Ramos (cell line): ENCODE results near the gene HEY2.
"Not testable (repeated sequence)": the region's sequence is repeated elsewhere in the genome, so short reads cannot be mapped to it uniquely, and the experiment has no call there.

Experiments used
- in situ Hi-C: fragments of 300-500 bp; cut with MboI; formaldehyde crosslinking; loops from one replicate; pipeline ENCODE4 v1.14.3; 2022; ENCODE audit warnings: low sequenced_read_pairs; ENCODE audit not compliant: unreplicated experiment

The HEY2 gene

GRCh38 chr6:125749173-125749864 is at the start of gene HEY2:
HEY2 (plus strand) TSS chr6:125749632; CDS start chr6:125749777, 145 bp downstream.
- in situ Hi-C loops, result no loop called here

GRCh38 chr6:125700581-125701353 is 48.7 kb upstream of the HEY2 start:
- in situ Hi-C loops, result no loop called here

DNA sequence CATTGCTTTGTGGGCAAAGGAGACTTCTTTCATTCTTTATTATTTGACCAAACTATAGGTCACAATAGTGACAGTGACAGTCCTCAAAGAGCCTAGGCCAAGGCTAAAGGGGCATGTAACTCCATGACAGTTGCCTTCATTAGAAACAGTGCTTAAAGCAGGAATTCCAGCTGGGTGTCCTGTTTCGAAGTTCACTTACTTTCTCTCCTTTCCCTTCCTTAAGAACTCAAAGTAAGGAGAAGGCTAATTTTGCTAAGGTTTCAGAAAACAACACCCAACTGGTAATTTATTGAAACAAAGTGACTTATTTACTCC is 48.1 kb upstream of the HEY2 start:
- in situ Hi-C loops, result no loop called here

- in situ Hi-C loops, result not testable (repeated sequence)
Observed at GRCh38 chr6:125703882-125704281, 45.5 kb upstream of the HEY2 start.

GRCh38 chr6:125707615-125708243 is 41.7 kb upstream of the HEY2 start:
- in situ Hi-C loops, result no loop called here

DNA sequence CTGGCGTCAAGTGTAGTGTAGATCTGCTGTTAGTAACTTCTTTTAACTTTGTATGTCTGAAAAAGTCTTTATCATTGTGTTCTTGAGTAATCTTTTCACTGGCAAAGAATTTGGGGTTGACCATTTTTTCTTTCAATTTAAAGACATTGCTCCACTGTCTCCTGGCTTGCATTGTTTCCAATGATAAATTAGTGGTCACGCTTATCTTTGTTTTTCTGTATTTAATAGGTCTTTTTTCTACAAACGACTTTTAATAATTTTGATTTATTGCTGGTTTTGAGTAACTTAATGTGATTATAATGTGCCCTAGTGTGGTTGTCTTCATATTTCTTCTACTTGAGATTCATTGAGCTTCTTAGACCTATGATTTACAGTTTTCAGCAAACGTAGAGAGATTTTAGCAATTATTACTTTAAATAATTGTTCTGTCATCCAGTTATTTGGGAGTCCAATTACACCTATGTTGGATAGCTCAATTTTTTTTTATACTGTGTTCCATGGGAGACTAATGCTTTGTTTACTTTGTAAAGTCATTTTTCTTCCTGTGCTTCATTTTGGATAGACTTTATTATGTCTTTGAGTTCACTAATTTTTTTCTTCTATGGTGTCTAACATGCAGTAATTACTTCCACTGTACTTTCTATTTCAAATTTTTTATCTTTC is 38.3 kb upstream of the HEY2 start:
- in situ Hi-C loops, result no loop called here

DNA sequence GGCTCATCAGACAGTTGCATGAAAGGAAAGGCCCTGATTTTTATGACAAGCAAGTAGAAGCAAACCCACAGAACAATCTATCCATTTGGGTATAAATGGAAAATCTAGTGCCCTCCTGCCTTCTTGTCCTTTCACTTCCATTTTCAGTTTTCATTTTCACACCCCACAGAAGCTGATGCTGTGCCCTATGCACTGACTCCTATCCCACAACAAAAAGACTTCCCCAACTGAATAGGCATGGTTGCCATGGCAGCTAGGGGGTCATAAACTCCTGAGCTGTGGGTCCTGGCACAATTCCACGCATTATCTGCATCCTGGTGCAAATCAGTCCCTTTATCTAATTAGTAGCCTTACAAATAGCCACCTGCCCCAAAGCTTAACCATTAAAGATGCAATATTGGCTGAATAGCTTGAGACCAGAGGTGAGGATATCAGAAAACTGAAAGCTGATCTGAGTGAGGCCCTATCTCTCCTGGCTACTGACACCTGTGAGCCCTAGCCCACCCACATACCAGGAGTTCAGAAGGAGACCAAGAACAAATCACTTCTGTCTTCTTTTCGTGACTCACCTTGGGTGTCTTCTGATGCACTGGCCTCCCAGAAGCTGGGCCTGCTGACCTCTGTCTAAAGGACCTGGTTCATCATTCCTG is 34.9 kb upstream of the HEY2 start:
- in situ Hi-C loops, result no loop called here

DNA sequence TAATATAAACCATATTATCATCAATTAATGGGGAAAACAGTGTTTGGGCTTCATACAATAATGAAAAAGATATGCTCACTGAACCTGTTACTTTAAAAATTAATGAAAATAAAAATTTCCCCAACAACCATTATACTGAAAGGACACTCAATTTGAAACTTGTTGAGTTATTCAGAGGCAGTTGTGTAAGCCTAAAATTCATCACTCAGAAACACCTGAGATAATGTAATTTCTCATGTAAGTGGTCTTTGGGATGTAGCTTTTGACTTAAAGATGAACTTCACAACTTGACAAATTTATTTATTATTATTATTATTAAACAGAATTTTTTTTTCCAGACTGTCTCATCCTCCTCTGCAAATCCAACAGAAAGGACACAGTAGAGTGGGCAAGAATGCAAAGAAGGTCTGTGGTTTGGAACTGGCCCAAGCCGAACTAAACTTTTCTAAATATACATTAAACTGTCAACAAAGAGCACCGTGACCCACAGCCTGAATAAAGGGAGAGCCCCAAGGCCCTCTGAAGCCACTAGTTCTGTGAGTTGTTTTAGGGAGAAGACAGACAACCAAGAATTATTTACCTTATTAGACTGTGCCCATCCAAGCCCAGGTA is 32.2 kb upstream of the HEY2 start:
- in situ Hi-C loops, result no loop called here

- in situ Hi-C loops, result no loop called here
Observed at GRCh38 chr6:125718109-125718508, 31.3 kb upstream of the HEY2 start.

GRCh38 chr6:125722886-125723285 is 26.5 kb upstream of the HEY2 start:
- in situ Hi-C loops, result no loop called here

DNA sequence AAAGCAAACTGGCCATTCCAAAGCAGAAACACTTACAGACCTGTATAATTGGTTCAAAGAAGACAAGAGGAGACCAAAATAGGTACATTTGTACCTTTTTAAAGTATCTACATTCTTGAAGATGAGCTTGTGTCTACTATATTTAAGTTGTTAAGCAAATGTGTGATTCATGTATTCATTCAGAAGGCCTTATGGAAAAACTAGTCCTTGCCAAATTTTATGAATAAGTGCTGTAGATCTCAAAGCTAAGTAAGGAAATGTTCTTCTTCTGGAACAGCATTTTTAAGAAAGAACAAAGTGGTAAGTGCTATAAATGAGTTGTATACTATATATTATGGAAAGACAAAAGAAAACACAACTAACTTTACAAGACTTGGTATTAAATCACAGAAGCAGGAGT is 22.2 kb upstream of the HEY2 start:
- in situ Hi-C loops, result no loop called here

- in situ Hi-C loops, result no loop called here
Observed at GRCh38 chr6:125728739-125729138, 20.7 kb upstream of the HEY2 start.

GRCh38 chr6:125729983-125730382 is 19.4 kb upstream of the HEY2 start:
- in situ Hi-C loops, result no loop called here

GRCh38 chr6:125732398-125732797 is 17.0 kb upstream of the HEY2 start:
- in situ Hi-C loops, result no loop called here

GRCh38 chr6:125733516-125734300 is 15.7 kb upstream of the HEY2 start:
- in situ Hi-C loops, result no loop called here

- in situ Hi-C loops, result no loop called here
Observed at GRCh38 chr6:125738276-125738675, 11.2 kb upstream of the HEY2 start.

GRCh38 chr6:125739364-125739763 is 10.1 kb upstream of the HEY2 start:
- in situ Hi-C loops, result no loop called here

- in situ Hi-C loops, result no loop called here
Observed at GRCh38 chr6:125741336-125741735, 8.1 kb upstream of the HEY2 start.

GRCh38 chr6:125742024-125742423 is 7.4 kb upstream of the HEY2 start:
- in situ Hi-C loops, result no loop called here
